Activated CD4-positive, alpha-beta T cell treated with anti-CD3 and anti-CD28 coated beads, Interleukin-2, Interleukin-4, amounts not matched to agents 100 ng/mL and 50 ng/mL, durations not matched to agents 16 hours and 8 hours (primary cell): ENCODE measurements around the gene NAB2.
"Not testable (repeated sequence)": the region's sequence is repeated elsewhere in the genome, so short reads cannot be mapped to it uniquely, and the experiment has no call there.

Experiments used
- DNase-seq: peaks from one replicate; pipeline ENCODE4 v3.0.0-alpha.2; 2020; ENCODE audit warnings: low spot score

The NAB2 gene

GRCh38 chr12:57088354-57089270, at the start of gene NAB2:
NAB2 (plus strand) TSS chr12:57089114; CDS start chr12:57089272, 158 bp downstream.
- DNase-seq = peak; percentile 95

GRCh38 chr12:57040211-57040610, 48.7 kb upstream of the NAB2 start:
- no peak for DNase-seq

GRCh38 chr12:57040750-57041149, 48.2 kb upstream of the NAB2 start:
- no peak for DNase-seq

- no peak for DNase-seq
Measured at GRCh38 chr12:57042695-57043094, 46.2 kb upstream of the NAB2 start.

- DNase-seq = no peak
Measured at GRCh38 chr12:57044468-57044867, 44.4 kb upstream of the NAB2 start.

GRCh38 chr12:57044889-57045288, 44.0 kb upstream of the NAB2 start:
- DNase-seq = no peak

- DNase-seq = no peak
Measured at GRCh38 chr12:57046086-57046791, 42.7 kb upstream of the NAB2 start.

GRCh38 chr12:57046947-57047890, 41.7 kb upstream of the NAB2 start:
- DNase-seq = peak; percentile 73

- no peak for DNase-seq
Measured at GRCh38 chr12:57047981-57048380, 40.9 kb upstream of the NAB2 start.

- DNase-seq = no peak
Measured at GRCh38 chr12:57048423-57049118, 40.3 kb upstream of the NAB2 start.

GRCh38 chr12:57049119-57049446, 39.8 kb upstream of the NAB2 start:
- DNase-seq = no peak

GRCh38 chr12:57049890-57050289, 39.0 kb upstream of the NAB2 start, which contains the start of gene MYO1A:
MYO1A (minus strand) TSS chr12:57050129; CDS start chr12:57048323, 1,806 bp downstream.
- DNase-seq = no peak

GRCh38 chr12:57051011-57051410, 37.9 kb upstream of the NAB2 start:
- no peak for DNase-seq

GRCh38 chr12:57053146-57053545, 35.8 kb upstream of the NAB2 start:
- not testable (repeated sequence) for DNase-seq

GRCh38 chr12:57053901-57054300, 35.0 kb upstream of the NAB2 start:
- DNase-seq = not testable (repeated sequence)

- DNase-seq = no peak
Measured at GRCh38 chr12:57055824-57056223, 33.1 kb upstream of the NAB2 start.

- no peak for DNase-seq
Measured at GRCh38 chr12:57057067-57057751, 31.7 kb upstream of the NAB2 start.

GRCh38 chr12:57058454-57058853, 30.5 kb upstream of the NAB2 start:
- no peak for DNase-seq

GRCh38 chr12:57063991-57064685, 24.8 kb upstream of the NAB2 start:
- peak; percentile 64 for DNase-seq

GRCh38 chr12:57066245-57066644, 22.7 kb upstream of the NAB2 start:
- no peak for DNase-seq
